Activated CD4-positive, alpha-beta T cell treated with anti-CD3 and anti-CD28 coated beads, Interleukin-2, amount 10 ng/mL, durations not matched to agents 7 days and 5 days (primary cell): ENCODE data around the gene PCOLCE2. TPM values are rescaled to one million over a fixed set of nuclear protein-coding genes. Genes with fewer than 3 reads are reported as not detected.

Experiments used
- CTCF ChIA-PET: fragments of 350-600 bp; sonication (Branson Sonifier 250); formaldehyde crosslinking; loops from one replicate; lab custom pipeline; 2021; ENCODE audit warnings: antibody characterized with exemption; lab: Charles Lee
- POLR2A ChIA-PET: fragments of 350-600 bp; sonication (Branson Sonifier 250); formaldehyde crosslinking; loops from one replicate; lab custom pipeline; 2021; ENCODE audit warnings: antibody characterized with exemption; lab: Charles Lee
- DNase-seq: peaks from one replicate; pipeline ENCODE4 v3.0.0-alpha.2; 2020
- H3K27ac Mint-ChIP-seq: one replicate; pipeline ENCODE4 v1.8.0; 2021; ENCODE audit warnings: mild to moderate bottlenecking, moderate library complexity, mixed read lengths
- H3K27me3 Mint-ChIP-seq: one replicate; pipeline ENCODE4 v1.8.0; 2021; ENCODE audit warnings: mixed read lengths
- H3K36me3 Mint-ChIP-seq: one replicate; pipeline ENCODE4 v1.8.0; 2021; ENCODE audit warnings: low read depth, mixed read lengths
- H3K4me1 Mint-ChIP-seq: one replicate; pipeline ENCODE4 v1.8.0; 2021; ENCODE audit warnings: mixed read lengths
- H3K4me3 Mint-ChIP-seq: one replicate; pipeline ENCODE4 v1.8.0; 2021; ENCODE audit warnings: mild to moderate bottlenecking, moderate library complexity, mixed read lengths
- H3K9me3 Mint-ChIP-seq: one replicate; pipeline ENCODE4 v1.8.0; 2021; ENCODE audit warnings: mixed read lengths
- total RNA-seq, 2 experiments: library from RNA; stranded (reverse); gene quantifications; one replicate each; pipeline ENCODE4 v1.2.3, GENCODE V29; 2021

The PCOLCE2 gene
- total RNA-seq, 2 experiments from 2014 or later, result not detected

GRCh38 chr3:142815803-142816202, 73.1 kb downstream of the PCOLCE2 start:
- H3K4me3 Mint-ChIP-seq, result no peak overlapping the region
- no peaks in the 10 kb centered on the region for H3K4me1 Mint-ChIP-seq
- ChIA-PET POLR2A (no interaction called here), CTCF (interaction anchor here (2.0 kb wide), 1 partner anchor 13 kb away, joined by 12 read pairs; no protein-coding TSS in a partner anchor)
- H3K27me3 Mint-ChIP-seq, result peaks cover 23% of the 10 kb centered on the region
- no peak overlapping the region for H3K27ac Mint-ChIP-seq
- DNase-seq, result no peak
- H3K36me3 Mint-ChIP-seq, result no peaks in the 10 kb centered on the region
- no peaks in the 10 kb centered on the region for H3K9me3 Mint-ChIP-seq

DNA sequence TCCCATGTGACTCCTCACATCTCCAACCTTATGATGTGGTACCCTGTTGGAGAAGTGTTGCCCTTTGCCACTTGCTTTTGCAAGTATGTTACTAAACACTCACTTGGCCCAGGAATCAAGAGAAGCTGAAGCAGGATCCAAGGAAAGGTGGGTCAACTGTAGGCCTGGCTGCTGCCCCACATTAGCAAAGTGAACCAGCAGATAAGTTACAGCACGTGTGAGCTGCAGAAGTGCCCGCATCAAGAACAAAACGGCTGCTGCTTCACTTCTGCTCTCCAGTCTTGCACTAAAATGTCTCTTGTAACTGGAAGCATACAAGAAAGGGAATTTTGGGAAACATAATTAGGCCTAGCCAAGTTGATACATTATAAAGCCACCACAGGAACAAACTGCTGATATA, 79.6 kb downstream of the PCOLCE2 start:
- POLR2A ChIA-PET, result interaction anchor here (0.6 kb wide), 1 partner anchor 258 kb away, joined by 4 read pairs; no protein-coding TSS in a partner anchor
- H3K9me3 Mint-ChIP-seq, result no peaks in the 10 kb centered on the region
- no peak overlapping the region for H3K4me3 Mint-ChIP-seq
- no peaks in the 10 kb centered on the region for H3K4me1 Mint-ChIP-seq
- CTCF ChIA-PET, result interaction anchor here (1.4 to 2.8 kb wide), 2 partner anchors 9 to 18 kb away, joined by 4 to 10 read pairs; no protein-coding TSS in a partner anchor
- H3K27me3 Mint-ChIP-seq, result peaks cover 11% of the 10 kb centered on the region
- no peak overlapping the region for H3K27ac Mint-ChIP-seq
- no peak for DNase-seq
- no peaks in the 10 kb centered on the region for H3K36me3 Mint-ChIP-seq

GRCh38 chr3:142808103-142808917, 80.6 kb downstream of the PCOLCE2 start:
- no peak overlapping the region for H3K4me3 Mint-ChIP-seq
- H3K27me3 Mint-ChIP-seq, result peaks cover 9% of the 10 kb centered on the region
- ChIA-PET CTCF (interaction anchor here (1.4 to 2.8 kb wide), 2 partner anchors 8 to 17 kb away, joined by 4 to 10 read pairs; no protein-coding TSS in a partner anchor), POLR2A (interaction anchor here (0.6 kb wide), 1 partner anchor 257 kb away, joined by 4 read pairs; no protein-coding TSS in a partner anchor)
- H3K36me3 Mint-ChIP-seq, result no peaks in the 10 kb centered on the region
- no peaks in the 10 kb centered on the region for H3K4me1 Mint-ChIP-seq
- DNase-seq, result no peak
- H3K9me3 Mint-ChIP-seq, result no peaks in the 10 kb centered on the region
- no peak overlapping the region for H3K27ac Mint-ChIP-seq

- Mint-ChIP-seq H3K36me3 (no peaks in the 10 kb centered on the region), H3K27me3 (no peaks in the 10 kb centered on the region), H3K4me3 (no peak overlapping the region), H3K4me1 (no peaks in the 10 kb centered on the region), H3K9me3 (no peaks in the 10 kb centered on the region), H3K27ac (no peak overlapping the region)
- DNase-seq, result no peak
- ChIA-PET CTCF (no interaction called here), POLR2A (no interaction called here)
These were observed 86.0 kb downstream of the PCOLCE2 start for GRCh38 chr3:142802891-142803290.

- ChIA-PET POLR2A (no interaction called here), CTCF (no interaction called here)
- Mint-ChIP-seq H3K4me3 (no peak overlapping the region), H3K36me3 (no peaks in the 10 kb centered on the region), H3K27ac (no peak overlapping the region), H3K4me1 (no peaks in the 10 kb centered on the region), H3K27me3 (no peaks in the 10 kb centered on the region), H3K9me3 (no peaks in the 10 kb centered on the region)
- no peak for DNase-seq
These were observed 87.1 kb downstream of the PCOLCE2 start for GRCh38 chr3:142801746-142802145.

DNA sequence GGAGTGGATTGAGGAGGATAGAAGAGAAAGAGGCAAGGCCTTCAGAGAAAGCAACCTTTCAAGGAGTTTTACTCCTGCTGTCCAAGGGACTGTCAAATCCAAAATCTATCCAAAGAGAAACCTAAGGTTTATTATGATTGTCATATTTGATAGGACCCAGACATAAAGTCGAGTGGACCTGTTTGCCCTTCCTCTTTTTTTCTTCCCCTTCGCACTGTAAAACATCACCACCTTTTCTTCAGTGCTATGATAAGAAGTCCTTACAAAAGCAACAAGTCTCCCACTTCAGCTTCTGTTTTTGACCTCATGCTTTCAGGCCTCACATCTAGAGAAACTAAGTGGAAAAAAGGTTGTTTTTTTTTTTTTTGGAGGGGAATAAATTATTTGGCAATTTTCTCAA, 92.1 kb downstream of the PCOLCE2 start:
- Mint-ChIP-seq H3K27me3 (no peaks in the 10 kb centered on the region), H3K36me3 (no peaks in the 10 kb centered on the region), H3K4me3 (no peak overlapping the region), H3K27ac (no peak overlapping the region), H3K4me1 (no peaks in the 10 kb centered on the region), H3K9me3 (no peaks in the 10 kb centered on the region)
- POLR2A ChIA-PET, result no interaction called here
- CTCF ChIA-PET, result no interaction called here
- DNase-seq, result no peak

- Mint-ChIP-seq H3K27me3 (no peaks in the 10 kb centered on the region), H3K4me3 (no peak overlapping the region), H3K27ac (no peak overlapping the region), H3K36me3 (no peaks in the 10 kb centered on the region), H3K4me1 (no peaks in the 10 kb centered on the region), H3K9me3 (no peaks in the 10 kb centered on the region)
- DNase-seq, result no peak
- POLR2A ChIA-PET, result no interaction called here
- CTCF ChIA-PET, result interaction anchor here (0.6 kb wide), 1 partner anchor 184 kb away, joined by 3 read pairs; no protein-coding TSS in a partner anchor
These were observed 93.6 kb downstream of the PCOLCE2 start for GRCh38 chr3:142795332-142795731.

GRCh38 chr3:142794508-142794907, 94.4 kb downstream of the PCOLCE2 start:
- POLR2A ChIA-PET, result no interaction called here
- peaks cover under 1% of the 10 kb centered on the region for H3K27me3 Mint-ChIP-seq
- CTCF ChIA-PET, result no interaction called here
- no peaks in the 10 kb centered on the region for H3K4me1 Mint-ChIP-seq
- H3K27ac Mint-ChIP-seq, result no peak overlapping the region
- H3K9me3 Mint-ChIP-seq, result no peaks in the 10 kb centered on the region
- no peak overlapping the region for H3K4me3 Mint-ChIP-seq
- no peak for DNase-seq
- no peaks in the 10 kb centered on the region for H3K36me3 Mint-ChIP-seq

GRCh38 chr3:142787719-142788118, 101.2 kb downstream of the PCOLCE2 start:
- Mint-ChIP-seq H3K36me3 (no peaks in the 10 kb centered on the region), H3K4me1 (no peaks in the 10 kb centered on the region), H3K9me3 (no peaks in the 10 kb centered on the region), H3K27ac (no peak overlapping the region), H3K27me3 (peaks cover 2% of the 10 kb centered on the region), H3K4me3 (no peak overlapping the region)
- no peak for DNase-seq
- POLR2A ChIA-PET, result no interaction called here
- CTCF ChIA-PET, result interaction anchor here (0.9 kb wide), 1 partner anchor 35 kb away, joined by 3 read pairs; no protein-coding TSS in a partner anchor

- no peak for DNase-seq
- CTCF ChIA-PET, result no interaction called here
These were observed 102.9 kb downstream of the PCOLCE2 start for GRCh38 chr3:142785996-142786395.

DNA sequence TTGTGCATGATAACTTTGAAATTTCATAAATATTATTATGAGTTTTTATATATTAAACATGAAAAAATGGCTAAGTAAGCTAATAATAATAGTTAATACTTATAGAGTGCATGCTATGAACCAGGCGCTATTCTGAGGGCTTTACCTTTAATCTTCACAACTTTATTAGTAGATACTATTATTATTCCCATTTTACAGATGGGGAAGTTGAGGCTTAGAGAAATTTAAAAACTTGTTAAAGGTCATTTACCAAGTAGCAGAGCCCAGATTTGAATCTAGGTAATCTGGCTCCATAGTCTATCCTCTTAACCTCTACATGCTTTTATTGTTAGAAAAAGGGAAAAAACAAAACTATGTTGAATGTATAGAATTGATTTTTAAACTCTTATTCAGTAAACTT, 104.7 kb downstream of the PCOLCE2 start:
- POLR2A ChIA-PET, result no interaction called here
- no peaks in the 10 kb centered on the region for H3K27me3 Mint-ChIP-seq
- no peaks in the 10 kb centered on the region for H3K4me1 Mint-ChIP-seq
- H3K36me3 Mint-ChIP-seq, result no peaks in the 10 kb centered on the region
- no peak for DNase-seq
- CTCF ChIA-PET, result no interaction called here
- H3K27ac Mint-ChIP-seq, result no peak overlapping the region
- no peaks in the 10 kb centered on the region for H3K9me3 Mint-ChIP-seq
- H3K4me3 Mint-ChIP-seq, result no peak overlapping the region

More at GRCh38 chr3:142785996-142786395, 102.9 kb downstream of the PCOLCE2 start:
- H3K4me1 Mint-ChIP-seq, result no peaks in the 10 kb centered on the region
- no peaks in the 10 kb centered on the region for H3K36me3 Mint-ChIP-seq
- no peaks in the 10 kb centered on the region for H3K9me3 Mint-ChIP-seq
- H3K4me3 Mint-ChIP-seq, result no peak overlapping the region
- no peak overlapping the region for H3K27ac Mint-ChIP-seq
- POLR2A ChIA-PET, result no interaction called here
- peaks cover 2% of the 10 kb centered on the region for H3K27me3 Mint-ChIP-seq

DNA sequence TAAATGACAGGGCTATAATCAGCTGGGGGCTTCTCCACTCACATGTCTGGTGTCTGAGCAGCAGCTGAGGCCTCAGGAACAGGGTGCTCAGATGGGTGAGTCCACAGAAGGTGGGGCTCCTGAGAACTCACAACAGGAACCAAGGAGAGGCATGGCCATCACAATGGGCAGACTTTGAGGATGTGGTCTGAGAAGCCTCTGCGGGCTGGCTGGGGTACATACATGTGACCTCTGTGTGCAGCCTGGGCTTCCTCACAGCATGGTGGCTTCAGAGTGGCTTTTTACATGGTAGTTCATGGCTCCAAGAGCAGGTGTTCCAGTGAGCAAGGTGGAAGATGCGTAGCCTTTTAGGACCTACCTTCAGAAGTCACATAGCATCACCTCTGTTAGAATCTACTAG, 106.3 kb downstream of the PCOLCE2 start:
- Mint-ChIP-seq H3K36me3 (no peaks in the 10 kb centered on the region), H3K9me3 (no peaks in the 10 kb centered on the region), H3K27me3 (no peaks in the 10 kb centered on the region), H3K4me3 (no peak overlapping the region), H3K27ac (no peak overlapping the region), H3K4me1 (no peaks in the 10 kb centered on the region)
- POLR2A ChIA-PET, result no interaction called here
- no peak for DNase-seq
- CTCF ChIA-PET, result no interaction called here

GRCh38 chr3:142779591-142779990, 109.3 kb downstream of the PCOLCE2 start:
- CTCF ChIA-PET, result no interaction called here
- H3K4me3 Mint-ChIP-seq, result no peak overlapping the region
- H3K36me3 Mint-ChIP-seq, result no peaks in the 10 kb centered on the region
- DNase-seq, result no peak
- POLR2A ChIA-PET, result no interaction called here
- H3K27me3 Mint-ChIP-seq, result no peaks in the 10 kb centered on the region
- H3K27ac Mint-ChIP-seq, result no peak overlapping the region
- H3K9me3 Mint-ChIP-seq, result no peaks in the 10 kb centered on the region
- H3K4me1 Mint-ChIP-seq, result no peaks in the 10 kb centered on the region
